ENCODE measurements around the gene MAP6D1. TPM values are rescaled to one million over a fixed set of nuclear protein-coding genes. Genes with fewer than 3 reads are reported as not detected.

MAP6D1 gene
- total and polyA plus RNA-seq, 2 of the 4 experiments (the other 2 are of a cell fraction), result 2.7 to 5.2 TPM

DNA sequence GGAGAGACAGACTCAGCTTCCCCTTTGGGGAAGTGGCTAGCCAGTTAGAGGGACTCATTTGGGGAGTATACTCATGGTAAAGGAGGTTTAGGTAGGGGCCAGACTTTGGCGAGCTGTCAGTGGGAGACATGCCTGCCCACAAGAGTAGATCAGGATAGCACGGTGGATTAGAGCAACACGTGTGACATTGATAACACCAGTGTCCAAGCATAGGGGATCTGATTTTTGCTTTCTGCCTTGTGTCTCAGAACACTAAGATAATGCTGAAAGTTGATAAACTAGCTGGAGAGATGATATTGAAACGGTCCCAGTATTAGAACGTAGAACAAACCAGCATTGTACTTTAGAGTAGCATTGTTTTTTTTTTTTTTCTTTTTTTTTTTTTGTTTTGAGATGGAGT, 25.9 kb downstream of the MAP6D1 start:
- Histone ChIP-seq H3K79me1 (ENCODE audit: low read depth in 1 of 2, low read length in 2 of 2) (peaks cover 1 to 16% of the 10 kb centered on the region in 2 experiments; a peak in 3 of 4 replicates), H3K9me1 (ENCODE audit: insufficient read depth, low read length) (no peaks in the 10 kb centered on the region), H4K91ac (ENCODE audit: insufficient read depth, low read depth, low read length) (no peak overlapping the region), H3K36me3 (ENCODE audit: control insufficient read depth, insufficient read depth, low read length) (peaks cover 62% of the 10 kb centered on the region), H2AFZ (replicated peaks; ENCODE audit: low read length, poor library complexity) (no peak overlapping the region), H4K5ac (ENCODE audit: low read depth, low read length) (no peak overlapping the region), H3K27ac (ENCODE audit: insufficient read depth, low read length) (no peak overlapping the region), H3K56ac (ENCODE audit: extremely low read depth, insufficient read depth, low read length) (no peak overlapping the region), H3K9me3 (ENCODE audit: control insufficient read depth, insufficient read depth, low read length) (no peaks in the 10 kb centered on the region), H3K27me3 (ENCODE audit: control insufficient read depth, insufficient read depth, low read length) (no peaks in the 10 kb centered on the region), H3K4me1 (ENCODE audit: control insufficient read depth, insufficient read depth, low read length) (no peaks in the 10 kb centered on the region), H2BK20ac (ENCODE audit: low read depth, low read length) (no peak overlapping the region), H2BK5ac (ENCODE audit: low read depth, low read length, poor library complexity, severe bottlenecking) (no peak overlapping the region), H4K20me1 (ENCODE audit: insufficient read depth, low read length) (peaks cover 4% of the 10 kb centered on the region), H3K9ac (ENCODE audit: low read depth, low read length) (no peak overlapping the region), H3K18ac (ENCODE audit: low read depth, low read length) (no peak overlapping the region), H3K23ac (ENCODE audit: low read depth, low read length) (no peak overlapping the region), H2AK5ac (ENCODE audit: low read depth, low read length) (no peak overlapping the region), H3K14ac (replicated peaks; ENCODE audit: low read depth, low read length) (no peak overlapping the region), H3K4me3 (ENCODE audit: insufficient read depth, low read depth, low read length) (no peak overlapping the region), H2BK120ac (ENCODE audit: low read depth, low read length) (no peak overlapping the region), H2AK9ac (replicated peaks; ENCODE audit: low read depth, low read length, poor library complexity) (no peak overlapping the region), H4K8ac (ENCODE audit: low read depth in 2 of 2, low read length in 2 of 2) (no peak overlapping the region), H3K4ac (ENCODE audit: low read depth, low read length) (no peak overlapping the region), H2BK15ac (ENCODE audit: low read depth, low read length) (no peak overlapping the region), H3K4me2 (ENCODE audit: low read depth, low read length) (no peak overlapping the region)
- POLR2A ChIA-PET (ENCODE audit: unreplicated experiment), result no interaction called here
- dilution Hi-C loops (cut with HindIII; ENCODE audit: low sequenced_read_pairs, unreplicated experiment) (no loop called here), intact Hi-C loops (cut with micrococcal nuclease) (no loop called here), in situ Hi-C loops (cut with MboI; ENCODE audit: low sequenced_read_pairs) (no loop called here)
- CTCF ChIA-PET, result no interaction called here
- BruUV-seq (replicated peaks), result no TSS peak
- ATAC-seq (ENCODE audit: low read depth) (no peak), DNase-seq (no peak)
- TF ChIP-seq, protein P1, sequence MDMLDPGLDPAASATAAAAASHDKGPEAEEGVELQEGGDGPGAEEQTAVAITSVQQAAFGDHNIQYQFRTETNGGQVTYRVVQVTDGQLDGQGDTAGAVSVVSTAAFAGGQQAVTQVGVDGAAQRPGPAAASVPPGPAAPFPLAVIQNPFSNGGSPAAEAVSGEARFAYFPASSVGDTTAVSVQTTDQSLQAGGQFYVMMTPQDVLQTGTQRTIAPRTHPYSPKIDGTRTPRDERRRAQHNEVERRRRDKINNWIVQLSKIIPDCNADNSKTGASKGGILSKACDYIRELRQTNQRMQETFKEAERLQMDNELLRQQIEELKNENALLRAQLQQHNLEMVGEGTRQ (IDR thresholded peaks at IDR 0.05; ENCODE audit: low read depth, low read length), result no peak
- TF ChIP-seq, protein P2, sequence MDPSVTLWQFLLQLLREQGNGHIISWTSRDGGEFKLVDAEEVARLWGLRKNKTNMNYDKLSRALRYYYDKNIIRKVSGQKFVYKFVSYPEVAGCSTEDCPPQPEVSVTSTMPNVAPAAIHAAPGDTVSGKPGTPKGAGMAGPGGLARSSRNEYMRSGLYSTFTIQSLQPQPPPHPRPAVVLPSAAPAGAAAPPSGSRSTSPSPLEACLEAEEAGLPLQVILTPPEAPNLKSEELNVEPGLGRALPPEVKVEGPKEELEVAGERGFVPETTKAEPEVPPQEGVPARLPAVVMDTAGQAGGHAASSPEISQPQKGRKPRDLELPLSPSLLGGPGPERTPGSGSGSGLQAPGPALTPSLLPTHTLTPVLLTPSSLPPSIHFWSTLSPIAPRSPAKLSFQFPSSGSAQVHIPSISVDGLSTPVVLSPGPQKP (IDR thresholded peaks at IDR 0.05; ENCODE audit: borderline replicate concordance, low read depth, low read length), result no peak
- TF ChIP-seq SMC3 (IDR thresholded peaks at IDR 0.05; ENCODE audit: low read depth, low read length) (no peak), MAFK (IDR thresholded peaks at IDR 0.05; ENCODE audit: low read depth, low read length) (no peak), CHD1 (IDR thresholded peaks at IDR 0.05; ENCODE audit: low read depth, low read length) (no peak), RFX5 (IDR thresholded peaks at IDR 0.05; ENCODE audit: low read depth, low read length) (no peak), RCOR1 (IDR thresholded peaks at IDR 0.05; ENCODE audit: insufficient replicate concordance, low read length) (no peak), MAZ (IDR thresholded peaks at IDR 0.05; ENCODE audit: borderline replicate concordance, low read depth, low read length) (no peak), POLR2A (IDR thresholded peaks at IDR 0.05; ENCODE audit: low read depth, low read length) (no peak), FOS (IDR thresholded peaks at IDR 0.05; ENCODE audit: low read depth, low read length) (no peak), RAD21 (IDR thresholded peaks at IDR 0.05; ENCODE audit: low read length) (no peak), MXI1 (IDR thresholded peaks at IDR 0.05; ENCODE audit: borderline replicate concordance, low read depth, low read length) (no peak), BHLHE40 (IDR thresholded peaks at IDR 0.05; ENCODE audit: low read depth, low read length) (no peak), NFE2L2 (IDR thresholded peaks at IDR 0.05; ENCODE audit: low read depth, low read length) (no peak), CEBPB (IDR thresholded peaks at IDR 0.05; ENCODE audit: low read depth, low read length) (no peak)
- TF ChIP-seq, protein P3, sequence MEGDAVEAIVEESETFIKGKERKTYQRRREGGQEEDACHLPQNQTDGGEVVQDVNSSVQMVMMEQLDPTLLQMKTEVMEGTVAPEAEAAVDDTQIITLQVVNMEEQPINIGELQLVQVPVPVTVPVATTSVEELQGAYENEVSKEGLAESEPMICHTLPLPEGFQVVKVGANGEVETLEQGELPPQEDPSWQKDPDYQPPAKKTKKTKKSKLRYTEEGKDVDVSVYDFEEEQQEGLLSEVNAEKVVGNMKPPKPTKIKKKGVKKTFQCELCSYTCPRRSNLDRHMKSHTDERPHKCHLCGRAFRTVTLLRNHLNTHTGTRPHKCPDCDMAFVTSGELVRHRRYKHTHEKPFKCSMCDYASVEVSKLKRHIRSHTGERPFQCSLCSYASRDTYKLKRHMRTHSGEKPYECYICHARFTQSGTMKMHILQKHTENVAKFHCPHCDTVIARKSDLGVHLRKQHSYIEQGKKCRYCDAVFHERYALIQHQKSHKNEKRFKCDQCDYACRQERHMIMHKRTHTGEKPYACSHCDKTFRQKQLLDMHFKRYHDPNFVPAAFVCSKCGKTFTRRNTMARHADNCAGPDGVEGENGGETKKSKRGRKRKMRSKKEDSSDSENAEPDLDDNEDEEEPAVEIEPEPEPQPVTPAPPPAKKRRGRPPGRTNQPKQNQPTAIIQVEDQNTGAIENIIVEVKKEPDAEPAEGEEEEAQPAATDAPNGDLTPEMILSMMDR (conservative IDR thresholded peaks at IDR 0.05; ENCODE audit: low read depth, low read length), result no peak
- WGBS, 2 experiments (ENCODE audit: extremely low coverage in 2 of 2, insufficient read length in 1 of 2), result 91% methylated on average over 3 of the region's 5 CpGs; no CpG with 5 or more reads in 1 of the 2 experiments

Measured in IMR-90 (cell line).